Smooth muscle cell (in vitro differentiated cells): ENCODE data around the gene DENND1A. TPM values are rescaled to one million over a fixed set of nuclear protein-coding genes. Genes with fewer than 3 reads are reported as not detected.

Experiments used
- DNase-seq: peaks from one replicate; lab custom pipeline; 2025; ENCODE audit not compliant: unreplicated experiment; lab: John Stamatoyannopoulos, UW
- H2AFZ ChIP-seq: fragments of 200-600 bp; sonication (generic); 2 replicates; pipeline ENCODE4 v1.6.0; 2016; ENCODE audit warnings: antibody characterized with exemption, low read depth, mild to moderate bottlenecking
- H3F3A ChIP-seq: fragments of 200-600 bp; sonication (generic); 2 replicates; pipeline ENCODE4 v1.6.0; 2017; ENCODE audit warnings: antibody characterized with exemption, low read depth
- H3K27ac ChIP-seq: fragments of 200-600 bp; sonication (generic); 2 replicates; pipeline ENCODE4 v1.5.1; 2016; ENCODE audit warnings: low read depth, mild to moderate bottlenecking
- H3K27me3 ChIP-seq: fragments of 200-600 bp; sonication (generic); 2 replicates; pipeline ENCODE4 v1.6.1; 2016; ENCODE audit warnings: low read depth, mild to moderate bottlenecking
- H3K36me3 ChIP-seq: fragments of 200-600 bp; sonication (generic); 2 replicates; pipeline ENCODE4 v1.5.1; 2016; ENCODE audit warnings: low read depth
- H3K4me1 ChIP-seq: fragments of 200-600 bp; sonication (generic); 2 replicates; pipeline ENCODE4 v1.5.1; 2016; ENCODE audit warnings: low read depth
- H3K4me2 ChIP-seq: fragments of 200-600 bp; sonication (generic); 2 replicates; pipeline ENCODE4 v1.6.0; 2016; ENCODE audit warnings: mild to moderate bottlenecking
- H3K4me3 ChIP-seq: fragments of 200-600 bp; sonication (generic); 2 replicates; pipeline ENCODE4 v1.5.1; 2016; ENCODE audit warnings: mild to moderate bottlenecking
- H3K79me2 ChIP-seq: fragments of 200-600 bp; sonication (generic); 2 replicates; pipeline ENCODE4 v1.6.0; 2016; ENCODE audit warnings: low read depth, mild to moderate bottlenecking
- H3K9ac ChIP-seq: fragments of 200-600 bp; sonication (generic); 2 replicates; pipeline ENCODE4 v1.6.0; 2016; ENCODE audit warnings: low read depth
- H3K9me3 ChIP-seq: fragments of 200-600 bp; sonication (generic); replicated peaks from 2 replicates; pipeline ENCODE4 v1.5.1; 2016; ENCODE audit warnings: low read depth
- H4K20me1 ChIP-seq: fragments of 200-600 bp; sonication (generic); 2 replicates; pipeline ENCODE4 v1.6.0; 2016; ENCODE audit warnings: low read depth
- CTCF ChIP-seq: fragments of 200-600 bp; sonication (generic); IDR thresholded peaks from 2 replicates; pipeline ENCODE4 v1.5.1; 2017; ENCODE audit warnings: borderline replicate concordance, mild to moderate bottlenecking, antibody characterized with exemption; ENCODE audit not compliant: insufficient read depth, poor library complexity, severe bottlenecking
- WGBS: methylation state at CpG from one replicate; pipeline ENCODE4 v1.1.7; 2016; ENCODE audit warnings: low lambda C conversion rate; 5-methylcytosine and 5-hydroxymethylcytosine counted together
- polyA plus RNA-seq: library from polyadenylated mRNA; unstranded; fragments of >200 nt; fragmentation: Nextera tagmentation; extraction: Ambion mirVana; gene quantifications from 2 replicates; pipeline ENCODE4 v1.2.1, GENCODE V29; 2016
- total RNA-seq: library from RNA; depleted of rRNA; stranded (reverse); fragments of >200 nt; gene quantifications from 2 replicates; pipeline ENCODE4 v1.2.3, GENCODE V29; 2014

Gene DENND1A
- total and polyA plus RNA-seq, 2 experiments from 2014 or later = 8.1 to 20.2 TPM

- Histone ChIP-seq H3K27ac (no peak overlapping the region), H3K27me3 (no peaks in the 10 kb centered on the region), H3K9me3 (no peaks in the 10 kb centered on the region), H3K4me3 (no peak overlapping the region), H4K20me1 (no peaks in the 10 kb centered on the region), H2AFZ (no peak overlapping the region), H3K79me2 (no peaks in the 10 kb centered on the region), H3K4me2 (no peak overlapping the region), H3K36me3 (no peaks in the 10 kb centered on the region), H3K9ac (no peak overlapping the region), H3K4me1 (no peaks in the 10 kb centered on the region), H3F3A (no peaks in the 10 kb centered on the region)
- TF ChIP-seq CTCF = no peak
- no peak for DNase-seq
- 91% methylated on average over 9 of the region's 9 CpGs for WGBS
Observed at GRCh38 chr9:123480096-123480495, 449.8 kb downstream of the DENND1A start.

- Histone ChIP-seq H3K27me3 (no peaks in the 10 kb centered on the region), H4K20me1 (no peaks in the 10 kb centered on the region), H3F3A (no peaks in the 10 kb centered on the region), H3K4me1 (no peaks in the 10 kb centered on the region), H2AFZ (no peak overlapping the region), H3K36me3 (no peaks in the 10 kb centered on the region), H3K9me3 (no peaks in the 10 kb centered on the region), H3K27ac (no peak overlapping the region), H3K79me2 (no peaks in the 10 kb centered on the region), H3K9ac (no peak overlapping the region), H3K4me2 (no peak overlapping the region), H3K4me3 (no peak overlapping the region)
- DNase-seq = no peak
- no peak for TF ChIP-seq CTCF
- 88% methylated on average over 5 of the region's 5 CpGs for WGBS
Observed at GRCh38 chr9:123478967-123479602, 450.8 kb downstream of the DENND1A start.

- Histone ChIP-seq H2AFZ (no peak overlapping the region), H4K20me1 (no peaks in the 10 kb centered on the region), H3K4me1 (no peaks in the 10 kb centered on the region), H3K4me3 (no peak overlapping the region), H3F3A (no peaks in the 10 kb centered on the region), H3K4me2 (no peak overlapping the region), H3K79me2 (no peaks in the 10 kb centered on the region), H3K36me3 (no peaks in the 10 kb centered on the region), H3K27me3 (no peaks in the 10 kb centered on the region), H3K9me3 (no peaks in the 10 kb centered on the region), H3K27ac (no peak overlapping the region), H3K9ac (no peak overlapping the region)
- TF ChIP-seq CTCF = no peak
- DNase-seq = no peak
- WGBS = 90% methylated on average over 6 of the region's 6 CpGs
Observed at GRCh38 chr9:123478160-123478559, 451.8 kb downstream of the DENND1A start.

- Histone ChIP-seq H3K4me1 (no peaks in the 10 kb centered on the region), H3K27ac (no peak overlapping the region), H2AFZ (no peak overlapping the region), H3K9me3 (no peaks in the 10 kb centered on the region), H3K36me3 (no peaks in the 10 kb centered on the region), H3K79me2 (no peaks in the 10 kb centered on the region), H3K4me2 (no peak overlapping the region), H4K20me1 (no peaks in the 10 kb centered on the region), H3K27me3 (no peaks in the 10 kb centered on the region), H3K9ac (no peak overlapping the region), H3K4me3 (no peak overlapping the region), H3F3A (no peaks in the 10 kb centered on the region)
- no peak for TF ChIP-seq CTCF
- over 99% methylated on average over 11 of the region's 11 CpGs for WGBS
- no peak for DNase-seq
Observed at GRCh38 chr9:123475407-123475806, 454.5 kb downstream of the DENND1A start.
